Caco-2 (cell line): ENCODE data around the gene TRNAU1AP. TPM values are rescaled to one million over a fixed set of nuclear protein-coding genes. Genes with fewer than 3 reads are reported as not detected.

Source experiments
- BruUV-seq: library from RNA; stranded (reverse); fragments of 400-500 nt; replicated peaks from 2 replicates; lab custom pipeline; 2021; lab: Mats Ljungman, UMichigan
- CTCF ChIA-PET: fragments of 300-600 bp; sonication (Branson Sonifier 250); formaldehyde crosslinking; loops from one replicate; lab custom pipeline; 2022; ENCODE audit warnings: antibody characterized with exemption; lab: Charles Lee
- POLR2A ChIA-PET: fragments of 300-600 bp; sonication (Branson Sonifier 250); formaldehyde crosslinking; loops from one replicate; lab custom pipeline; 2022; ENCODE audit warnings: antibody characterized with exemption; lab: Charles Lee
- DNase-seq, 2 experiments: peaks; one replicate each; pipeline versions ENCODE4 v3.0.0 to v3.0.0-alpha.2; 2020 to 2022
- H3K27me3 ChIP-seq: replicated peaks from 2 replicates; pipeline ENCODE4 v1.6.0; 2011; ENCODE audit warnings: low read length; ENCODE audit not compliant: control insufficient read depth, insufficient read depth
- H3K36me3 ChIP-seq: 2 replicates; pipeline ENCODE4 v1.5.1; 2011; ENCODE audit warnings: low read length; ENCODE audit not compliant: control insufficient read depth, insufficient read depth
- H3K4me1 ChIP-seq: fragments of 250-450 bp; sonication (Bioruptor Pico); 2 replicates; pipeline ENCODE4 v1.5.1; 2020; ENCODE audit warnings: mild to moderate bottlenecking
- H3K4me3 ChIP-seq: 2 replicates; pipeline ENCODE4 v1.5.1; 2011; ENCODE audit warnings: low read depth, mild to moderate bottlenecking, control low read depth, low read length
- H3K9me3 ChIP-seq: fragments of 250-450 bp; sonication (Bioruptor Pico); 2 replicates; pipeline ENCODE4 v1.5.1; 2020; ENCODE audit warnings: mild to moderate bottlenecking, moderate library complexity
- H3K27ac Mint-ChIP-seq: one replicate; pipeline ENCODE4 v1.8.0; 2022; ENCODE audit warnings: mixed read lengths; ENCODE audit not compliant: unreplicated experiment
- H3K27me3 Mint-ChIP-seq: one replicate; pipeline ENCODE4 v1.8.0; 2022; ENCODE audit warnings: mixed read lengths; ENCODE audit not compliant: insufficient read depth, unreplicated experiment
- H3K36me3 Mint-ChIP-seq: one replicate; pipeline ENCODE4 v1.8.0; 2022; ENCODE audit warnings: mild to moderate bottlenecking, mixed read lengths; ENCODE audit not compliant: insufficient read depth, unreplicated experiment
- H3K4me1 Mint-ChIP-seq: one replicate; pipeline ENCODE4 v1.8.0; 2022; ENCODE audit warnings: low read depth, mixed read lengths; ENCODE audit not compliant: unreplicated experiment
- H3K4me3 Mint-ChIP-seq: one replicate; pipeline ENCODE4 v1.8.0; 2022; ENCODE audit warnings: mild to moderate bottlenecking, moderate library complexity, mixed read lengths; ENCODE audit not compliant: unreplicated experiment
- H3K9me3 Mint-ChIP-seq: one replicate; pipeline ENCODE4 v1.8.0; 2022; ENCODE audit warnings: mixed read lengths; ENCODE audit not compliant: unreplicated experiment
- CTCF ChIP-seq, 2 experiments: fragments of 200-600 bp in 1 of 2; IDR thresholded peaks; 1 replicate in 1 of 2; 2 replicates in 1 of 2; pipeline versions ENCODE4 v1.5.1 to v1.8.0; 2011 to 2022; ENCODE audit warnings: antibody characterized with exemption in 1 of 2, control low read depth in 1 of 2, inconsistent platforms in 1 of 2, low read depth in 1 of 2, low read length in 1 of 2, mild to moderate bottlenecking in 1 of 2, moderate library complexity in 1 of 2; ENCODE audit not compliant: insufficient read depth in 1 of 2, severe bottlenecking in 1 of 2, unreplicated experiment in 1 of 2
- intact Hi-C: fragments of 100-400 bp; cut with micrococcal nuclease; formaldehyde crosslinking; loops from one replicate; pipeline ENCODE4 v1.10.0; 2022; ENCODE audit not compliant: unreplicated experiment
- total RNA-seq: library from RNA; stranded (reverse); gene quantifications from 2 replicates; pipeline ENCODE4 v1.2.3, GENCODE V29; 2022

The TRNAU1AP gene
- total RNA-seq, 1 experiment from 2014 or later, result 23.1 TPM

DNA sequence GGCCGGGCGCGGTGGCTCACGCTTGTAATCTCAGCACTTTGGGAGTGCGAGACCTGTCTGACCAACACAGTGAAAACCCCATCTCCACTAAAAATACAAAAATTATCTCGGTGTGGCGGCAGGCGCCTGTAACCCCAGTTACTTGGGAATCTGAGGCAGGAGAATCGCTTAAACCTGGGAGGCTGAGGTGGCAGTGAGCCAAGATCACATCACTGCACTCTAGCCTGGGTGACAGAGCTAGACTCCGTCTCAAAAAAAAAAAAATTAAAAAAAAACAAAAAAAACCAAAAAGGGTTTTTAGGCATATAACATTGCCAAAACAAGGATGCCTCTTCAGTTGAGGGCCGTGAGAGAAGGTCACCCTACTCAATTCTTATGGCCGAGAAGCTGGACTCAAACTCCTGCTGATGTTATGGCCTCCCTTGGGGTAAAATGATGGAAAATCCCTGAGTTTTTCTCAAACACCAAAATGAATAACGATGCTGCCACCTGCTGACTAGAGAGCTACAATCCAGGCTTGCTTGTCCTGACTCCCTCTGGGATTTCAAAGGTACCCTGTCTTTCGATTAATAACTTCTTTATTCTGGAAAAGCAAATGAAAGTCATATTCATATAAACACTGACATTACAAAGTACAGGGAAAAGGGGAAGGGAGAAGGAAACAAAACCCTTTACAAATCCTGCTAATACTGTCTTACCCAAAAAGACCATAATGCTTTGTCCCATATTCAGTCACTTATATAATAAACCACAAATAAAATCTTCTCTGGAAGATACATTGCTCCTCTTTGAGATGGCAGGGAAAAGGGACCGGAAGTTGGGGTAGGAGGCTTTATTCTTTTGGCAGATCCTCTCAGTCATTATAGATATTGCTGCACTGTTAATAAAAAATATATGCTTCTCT is 49.9 kb downstream of the TRNAU1AP start:
- peak; percentile 55 to 67 for DNase-seq
- Mint-ChIP-seq H3K27me3 (no peaks in the 10 kb centered on the region), H3K4me1 (no peaks in the 10 kb centered on the region), H3K9me3 (no peaks in the 10 kb centered on the region), H3K36me3 (no peaks in the 10 kb centered on the region), H3K4me3 (no peak overlapping the region), H3K27ac (no peak overlapping the region)
- Histone ChIP-seq H3K36me3 (no peaks in the 10 kb centered on the region; the same call in 1 of the 2 replicates), H3K9me3 (no peaks in the 10 kb centered on the region), H3K4me1 (peaks cover 20% of the 10 kb centered on the region), H3K4me3 (no peak overlapping the region), H3K27me3 (no peaks in the 10 kb centered on the region)
- intact Hi-C loops, result loop anchor here (1.0 kb wide), 1 partner anchor 84 kb away; no protein-coding TSS in a partner anchor
- CTCF ChIA-PET, result interaction anchor here (1.0 to 1.6 kb wide), 5 partner anchors 21 to 354 kb away, joined by 3 to 6 read pairs (median 3); no protein-coding TSS in a partner anchor
- peak; percentile 40 to 52 for TF ChIP-seq CTCF (IDR thresholded peaks at IDR 0.05; ENCODE audit: insufficient read depth in 1 of 2, low read depth in 1 of 2, low read length in 1 of 2, severe bottlenecking in 1 of 2, unreplicated experiment in 1 of 2)
- POLR2A ChIA-PET, result interaction anchor here (1.0 to 2.5 kb wide), 3 partner anchors 21 to 87 kb away, joined by 5 to 22 read pairs (median 9); no protein-coding TSS in a partner anchor
- BruUV-seq, result no TSS peak

GRCh38 chr1:28604411-28604810 is 51.5 kb downstream of the TRNAU1AP start:
- intact Hi-C loops, result no loop called here
- Mint-ChIP-seq H3K4me1 (no peaks in the 10 kb centered on the region), H3K27ac (no peak overlapping the region), H3K9me3 (no peaks in the 10 kb centered on the region), H3K4me3 (no peak overlapping the region), H3K27me3 (no peaks in the 10 kb centered on the region), H3K36me3 (no peaks in the 10 kb centered on the region)
- Histone ChIP-seq H3K4me1 (peaks cover 22% of the 10 kb centered on the region), H3K36me3 (no peaks in the 10 kb centered on the region; the same call in 1 of the 2 replicates), H3K4me3 (no peak overlapping the region), H3K9me3 (no peaks in the 10 kb centered on the region), H3K27me3 (no peaks in the 10 kb centered on the region)
- POLR2A ChIA-PET, result interaction anchor here (1.0 to 3.0 kb wide), 2 partner anchors 22 to 37 kb away, joined by 4 to 14 read pairs; no protein-coding TSS in a partner anchor
- BruUV-seq, result no TSS peak
- no peak for DNase-seq
- TF ChIP-seq CTCF (IDR thresholded peaks at IDR 0.05; ENCODE audit: insufficient read depth in 1 of 2, low read depth in 1 of 2, low read length in 1 of 2, severe bottlenecking in 1 of 2, unreplicated experiment in 1 of 2), result no peak
- CTCF ChIA-PET, result interaction anchor here (1.0 kb wide), 1 partner anchor 86 kb away, joined by 4 read pairs; no protein-coding TSS in a partner anchor

DNA sequence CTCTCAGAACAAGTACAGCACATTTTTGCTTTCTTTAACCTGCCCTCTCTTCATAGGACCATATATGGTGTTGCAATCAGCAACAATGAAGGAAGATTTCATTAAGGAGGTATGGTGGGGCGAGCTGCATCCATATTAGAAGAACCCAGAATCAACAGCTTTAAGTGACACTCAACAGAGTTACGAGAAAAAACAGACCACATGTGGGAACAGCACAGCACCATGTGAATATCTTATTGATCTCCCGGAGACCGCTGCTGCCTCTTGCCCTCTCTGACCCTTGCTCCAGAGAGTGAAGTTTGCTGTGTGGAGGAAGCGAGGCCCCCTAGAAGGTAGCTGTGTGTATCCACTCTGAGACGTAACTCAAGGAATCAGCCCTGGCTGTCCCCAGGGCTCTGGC is 52.1 kb downstream of the TRNAU1AP start:
- CTCF ChIA-PET, result no interaction called here
- H3K9me3 ChIP-seq, result no peaks in the 10 kb centered on the region
- no peak for DNase-seq
- no peaks in the 10 kb centered on the region; the same call in 1 of the 2 replicates for H3K36me3 ChIP-seq
- Mint-ChIP-seq H3K36me3 (no peaks in the 10 kb centered on the region), H3K27me3 (no peaks in the 10 kb centered on the region), H3K27ac (no peak overlapping the region), H3K9me3 (no peaks in the 10 kb centered on the region), H3K4me1 (no peaks in the 10 kb centered on the region), H3K4me3 (no peak overlapping the region)
- POLR2A ChIA-PET, result interaction anchor here (1.0 to 3.0 kb wide), 2 partner anchors 22 to 36 kb away, joined by 4 to 14 read pairs; no protein-coding TSS in a partner anchor
- H3K4me1 ChIP-seq, result peaks cover 22% of the 10 kb centered on the region
- intact Hi-C loops, result no loop called here
- H3K27me3 ChIP-seq, result no peaks in the 10 kb centered on the region
- TF ChIP-seq CTCF (IDR thresholded peaks at IDR 0.05; ENCODE audit: insufficient read depth in 1 of 2, low read depth in 1 of 2, low read length in 1 of 2, severe bottlenecking in 1 of 2, unreplicated experiment in 1 of 2), result no peak
- no TSS peak for BruUV-seq
- H3K4me3 ChIP-seq, result no peak overlapping the region
